Peyer's patch (tissue), 4 donors: ENCODE results near the gene NT5DC4. TPM values are rescaled to one million over a fixed set of nuclear protein-coding genes. Genes with fewer than 3 reads are reported as not detected.

Experiments used
- DNase-seq, 3 donors: peaks; one replicate each; pipeline ENCODE4 v3.0.0-alpha.2; 2017 to 2019
- H3K27ac ChIP-seq, 4 donors: fragments of 200-600 bp; sonication (generic); one replicate each; pipeline ENCODE4 v1.5.1; 2016 to 2019
- H3K27me3 ChIP-seq, 2 donors: fragments of 200-600 bp; sonication (generic); one replicate each; pipeline ENCODE4 v1.5.1; 2019
- H3K36me3 ChIP-seq, 3 donors: fragments of 200-600 bp; sonication (generic); one replicate each; pipeline ENCODE4 v1.5.1; 2016 to 2019
- H3K4me1 ChIP-seq, 4 donors: fragments of 200-600 bp; sonication (generic); one replicate each; pipeline ENCODE4 v1.5.1; 2016 to 2019
- H3K4me3 ChIP-seq, 4 donors: fragments of 200-600 bp; sonication (generic); 1 replicate in 3 of 4; 2 replicates in 1 of 4; pipeline ENCODE4 v1.5.1; 2016 to 2019; ENCODE audit warnings: mild to moderate bottlenecking in 1 of 4
- H3K9me3 ChIP-seq, 4 donors: fragments of 200-600 bp; sonication (generic); one replicate each; pipeline ENCODE4 v1.5.1; 2016 to 2019; ENCODE audit warnings: mild to moderate bottlenecking in 1 of 4
- CTCF ChIP-seq, 6 experiments: fragments of 450-650 bp in 4 of 6; fragments of 200-600 bp in 2 of 6; sonication (generic) in 1 of 6; IDR thresholded peaks; one replicate each; pipeline ENCODE4 v1.5.1; 2017 to 2019; ENCODE audit warnings: antibody characterized with exemption in 6 of 6, mild to moderate bottlenecking in 3 of 6, moderate library complexity in 1 of 6
- POLR2A ChIP-seq, 2 donors: fragments of 450-650 bp; IDR thresholded peaks; one replicate each; pipeline ENCODE4 v1.5.1; 2017; ENCODE audit warnings: antibody characterized with exemption in 2 of 2, mild to moderate bottlenecking in 2 of 2, moderate library complexity in 2 of 2
- total RNA-seq, 4 donors: library from RNA; depleted of rRNA; stranded (reverse); fragments of >200 nt; gene quantifications; one replicate each; pipeline ENCODE4 v1.1.0, GENCODE V29; 2016

Gene NT5DC4
- total RNA-seq, 4 donors from 2014 or later, result 5.8 TPM; not detected in 3

GRCh38 chr2:112776113-112776512, 55.3 kb downstream of the NT5DC4 start:
- TF ChIP-seq POLR2A (IDR thresholded peaks at IDR 0.05) (no peak), CTCF (IDR thresholded peaks at IDR 0.05) (no peak)
- H3K9me3 ChIP-seq, result no peaks in the 10 kb centered on the region
- no peaks in the 10 kb centered on the region for H3K27me3 ChIP-seq
- H3K4me1 ChIP-seq, result no peaks in the 10 kb centered on the region
- no peak for DNase-seq
- H3K27ac ChIP-seq, result no peak overlapping the region
- H3K36me3 ChIP-seq, result no peaks in the 10 kb centered on the region
- H3K4me3 ChIP-seq, result no peak overlapping the region

- H3K4me1 ChIP-seq, result no peaks in the 10 kb centered on the region
- H3K27ac ChIP-seq, result no peak overlapping the region
- H3K27me3 ChIP-seq, result no peaks in the 10 kb centered on the region
- no peaks in the 10 kb centered on the region for H3K9me3 ChIP-seq
- no peaks in the 10 kb centered on the region for H3K36me3 ChIP-seq
- TF ChIP-seq POLR2A (IDR thresholded peaks at IDR 0.05), result no peak
- TF ChIP-seq CTCF (IDR thresholded peaks at IDR 0.05), result no peak
- no peak for DNase-seq
- H3K4me3 ChIP-seq, result no peak overlapping the region
Measured at GRCh38 chr2:112777036-112777435, 56.2 kb downstream of the NT5DC4 start.

GRCh38 chr2:112779598-112779997, 58.8 kb downstream of the NT5DC4 start:
- no peaks in the 10 kb centered on the region for H3K36me3 ChIP-seq
- no peaks in the 10 kb centered on the region for H3K27me3 ChIP-seq
- H3K4me1 ChIP-seq, result no peaks in the 10 kb centered on the region
- no peak overlapping the region for H3K4me3 ChIP-seq
- TF ChIP-seq CTCF (IDR thresholded peaks at IDR 0.05) (no peak), POLR2A (IDR thresholded peaks at IDR 0.05) (no peak)
- no peak for DNase-seq
- no peak overlapping the region for H3K27ac ChIP-seq
- H3K9me3 ChIP-seq, result no peaks in the 10 kb centered on the region

- H3K27me3 ChIP-seq, result no peaks in the 10 kb centered on the region
- no peak for DNase-seq
- TF ChIP-seq CTCF (IDR thresholded peaks at IDR 0.05) (no peak), POLR2A (IDR thresholded peaks at IDR 0.05) (no peak)
- H3K27ac ChIP-seq, result no peak overlapping the region
- H3K36me3 ChIP-seq, result no peaks in the 10 kb centered on the region
- H3K9me3 ChIP-seq, result no peaks in the 10 kb centered on the region
- H3K4me1 ChIP-seq, result no peaks in the 10 kb centered on the region
- H3K4me3 ChIP-seq, result no peak overlapping the region
Measured at GRCh38 chr2:112782234-112782799, 61.5 kb downstream of the NT5DC4 start.

GRCh38 chr2:112783187-112783714, 62.4 kb downstream of the NT5DC4 start:
- Histone ChIP-seq H3K4me3 (no peak overlapping the region), H3K36me3 (no peaks in the 10 kb centered on the region), H3K27me3 (no peaks in the 10 kb centered on the region), H3K9me3 (no peaks in the 10 kb centered on the region), H3K27ac (no peak overlapping the region), H3K4me1 (no peaks in the 10 kb centered on the region)
- TF ChIP-seq CTCF (IDR thresholded peaks at IDR 0.05) (no peak), POLR2A (IDR thresholded peaks at IDR 0.05) (no peak)
- DNase-seq, result no peak
